Left lung (tissue), 10 donors: ENCODE measurements around the gene CORIN. TPM values are rescaled to one million over a fixed set of nuclear protein-coding genes. Genes with fewer than 3 reads are reported as not detected.

Experiments used
- ATAC-seq: fragments of 200-7000 bp; cut with Tn5 transposase; one replicate; pipeline ENCODE4 v1.9.1; 2020; ENCODE audit warnings: moderate library complexity
- DNase-seq, 4 donors: peaks; one replicate each; pipeline ENCODE4 v3.0.0-alpha.2; 2013 to 2020
- H3K27ac ChIP-seq, 2 donors: fragments of 200-600 bp; sonication (generic) in 1 of 2; one replicate each; pipeline versions ENCODE4 v1.5.0 to v1.8.0; 2020 to 2021
- H3K27me3 ChIP-seq, 2 donors: fragments of 200-600 bp; sonication (generic) in 1 of 2; one replicate each; pipeline versions ENCODE4 v1.5.0 to v1.8.0; 2020 to 2021
- H3K36me3 ChIP-seq, 2 donors: fragments of 200-600 bp; sonication (generic) in 1 of 2; one replicate each; pipeline versions ENCODE4 v1.5.0 to v1.8.0; 2020 to 2021
- H3K4me1 ChIP-seq, 2 donors: fragments of 200-600 bp; one replicate each; pipeline ENCODE4 v1.8.0; 2021
- H3K4me3 ChIP-seq, 2 donors: fragments of 200-600 bp; sonication (generic) in 1 of 2; one replicate each; pipeline versions ENCODE4 v1.5.0 to v1.8.0; 2020 to 2021; ENCODE audit warnings: mild to moderate bottlenecking in 1 of 2
- H3K9me3 ChIP-seq, 2 donors: fragments of 200-600 bp; sonication (generic) in 1 of 2; one replicate each; pipeline versions ENCODE4 v1.5.0 to v1.8.0; 2020 to 2021
- intact Hi-C, 2 donors: fragments of 100-400 bp; cut with DNase I; formaldehyde crosslinking; loops; one replicate each; pipeline versions ENCODE4 v1.11.2 to v1.14.2; 2022
- polyA plus RNA-seq, 6 donors: library from polyadenylated mRNA; unstranded; fragments of 120-200 nt; gene quantifications; one replicate each; pipeline ENCODE4 v1.2.1, GENCODE V29; 2013; ENCODE audit not compliant: insufficient read length in 6 of 6
- total RNA-seq, 2 donors: library from RNA; stranded (reverse); fragmentation: NEBNext Ultra II Directional; extraction: Animal tissue kit (Norgen Biotek cat#: 25700); gene quantifications; one replicate each; pipeline ENCODE4 v1.2.1, GENCODE V29; 2021
- TF ChIP-seq, protein P1 (sequence below), 2 donors: fragments of 200-600 bp; sonication (generic) in 1 of 2; IDR thresholded peaks; one replicate each; pipeline versions ENCODE4 v1.5.0 to v1.8.0; 2021; ENCODE audit warnings: antibody characterized with exemption in 2 of 2
- donor health status: DM: no; HTN: yes; CAD: no.
- donor health status: DM: no; HTN: no; CAD: no.

CORIN gene
- total and polyA plus RNA-seq, 8 donors = 1.4 to 6.3 (median 3.3) TPM

GRCh38 chr4:47838445-47838844 lies 578 bp upstream of the CORIN start:
- Histone ChIP-seq H3K9me3 (no peaks in the 10 kb centered on the region), H3K4me3 (no peak overlapping the region), H3K27me3 (peaks cover 0 to 30% of the 10 kb centered on the region in 2 donors), H3K27ac (no peak overlapping the region), H3K36me3 (peaks cover 0 to 2% of the 10 kb centered on the region in 2 donors), H3K4me1 (peaks cover 8 to 33% of the 10 kb centered on the region in 2 donors)
- peak; percentile 3 for ATAC-seq
- intact Hi-C loops = loop anchor here in 1 of 2 donors (10.0 kb wide), 1 partner anchor 154 kb away; no protein-coding TSS in a partner anchor
- TF ChIP-seq, protein P1, sequence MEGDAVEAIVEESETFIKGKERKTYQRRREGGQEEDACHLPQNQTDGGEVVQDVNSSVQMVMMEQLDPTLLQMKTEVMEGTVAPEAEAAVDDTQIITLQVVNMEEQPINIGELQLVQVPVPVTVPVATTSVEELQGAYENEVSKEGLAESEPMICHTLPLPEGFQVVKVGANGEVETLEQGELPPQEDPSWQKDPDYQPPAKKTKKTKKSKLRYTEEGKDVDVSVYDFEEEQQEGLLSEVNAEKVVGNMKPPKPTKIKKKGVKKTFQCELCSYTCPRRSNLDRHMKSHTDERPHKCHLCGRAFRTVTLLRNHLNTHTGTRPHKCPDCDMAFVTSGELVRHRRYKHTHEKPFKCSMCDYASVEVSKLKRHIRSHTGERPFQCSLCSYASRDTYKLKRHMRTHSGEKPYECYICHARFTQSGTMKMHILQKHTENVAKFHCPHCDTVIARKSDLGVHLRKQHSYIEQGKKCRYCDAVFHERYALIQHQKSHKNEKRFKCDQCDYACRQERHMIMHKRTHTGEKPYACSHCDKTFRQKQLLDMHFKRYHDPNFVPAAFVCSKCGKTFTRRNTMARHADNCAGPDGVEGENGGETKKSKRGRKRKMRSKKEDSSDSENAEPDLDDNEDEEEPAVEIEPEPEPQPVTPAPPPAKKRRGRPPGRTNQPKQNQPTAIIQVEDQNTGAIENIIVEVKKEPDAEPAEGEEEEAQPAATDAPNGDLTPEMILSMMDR (IDR thresholded peaks at IDR 0.05) = no peak
- no peak for DNase-seq

- peaks cover 8 to 33% of the 10 kb centered on the region in 2 donors for H3K4me1 ChIP-seq
- H3K36me3 ChIP-seq = no peaks in the 10 kb centered on the region
- H3K27ac ChIP-seq = no peak overlapping the region
- intact Hi-C loops = loop anchor here in 1 of 2 donors (10.0 kb wide), 1 partner anchor 152 kb away; no protein-coding TSS in a partner anchor
- no peaks in the 10 kb centered on the region for H3K9me3 ChIP-seq
- DNase-seq (peak in 3 of 4 donors; percentile 43 to 88 (median 44)), ATAC-seq (peak; percentile 70)
- TF ChIP-seq, protein P1 (IDR thresholded peaks at IDR 0.05) = no peak
- peaks cover 0 to 30% of the 10 kb centered on the region in 2 donors for H3K27me3 ChIP-seq
- H3K4me3 ChIP-seq = peak overlapping the region; percentile 43 to 44
Observed at GRCh38 chr4:47837094-47837907, 566 bp downstream of the CORIN start.

GRCh38 chr4:47836641-47837093 lies 1.2 kb downstream of the CORIN start:
- H3K36me3 ChIP-seq = no peaks in the 10 kb centered on the region
- ATAC-seq (peak; percentile 96), DNase-seq (peak; percentile 75 to 90 (median 86))
- no peak overlapping the region for H3K27ac ChIP-seq
- no peaks in the 10 kb centered on the region for H3K9me3 ChIP-seq
- H3K27me3 ChIP-seq = peaks cover 0 to 30% of the 10 kb centered on the region in 2 donors
- TF ChIP-seq, protein P1 (IDR thresholded peaks at IDR 0.05) = peak; percentile 64 to 67
- intact Hi-C loops = loop anchor here in 1 of 2 donors (10.0 kb wide), 1 partner anchor 152 kb away; no protein-coding TSS in a partner anchor
- H3K4me1 ChIP-seq = peaks cover 8 to 33% of the 10 kb centered on the region in 2 donors
- H3K4me3 ChIP-seq = peak overlapping the region; percentile 43 to 44

- Histone ChIP-seq H3K9me3 (no peaks in the 10 kb centered on the region), H3K4me1 (peaks cover 8 to 33% of the 10 kb centered on the region in 2 donors), H3K27me3 (peaks cover 0 to 30% of the 10 kb centered on the region in 2 donors), H3K4me3 (no peak overlapping the region), H3K27ac (no peak overlapping the region), H3K36me3 (no peaks in the 10 kb centered on the region)
- DNase-seq = no peak
- ATAC-seq = peak; percentile 4
- TF ChIP-seq, protein P1 (IDR thresholded peaks at IDR 0.05) = no peak
- intact Hi-C loops = loop anchor here in 1 of 2 donors (10.0 kb wide), 1 partner anchor 151 kb away; no protein-coding TSS in a partner anchor
Observed at GRCh38 chr4:47835494-47835893, 2.4 kb downstream of the CORIN start.
